Panc1 (cell line): ENCODE results near the gene COG7. TPM values are rescaled to one million over a fixed set of nuclear protein-coding genes. Genes with fewer than 3 reads are reported as not detected.

ENCODE experiments used
- ATAC-seq: fragments of 200-7000 bp; cut with Tn5 transposase; 2 replicates; pipeline ENCODE4 v1.9.1; 2020; ENCODE audit warnings: mild to moderate bottlenecking, moderate library complexity
- BruUV-seq: library from RNA; stranded (reverse); fragments of 400-500 nt; replicated peaks from 2 replicates; lab custom pipeline; 2021; lab: Mats Ljungman, UMichigan
- CTCF ChIA-PET: fragments of 300-600 bp; sonication (Branson Sonifier 250); formaldehyde crosslinking; loops from one replicate; lab custom pipeline; 2022; ENCODE audit warnings: antibody characterized with exemption; lab: Charles Lee
- POLR2A ChIA-PET: fragments of 300-600 bp; sonication (Branson Sonifier 250); formaldehyde crosslinking; loops from one replicate; lab custom pipeline; 2022; ENCODE audit warnings: antibody characterized with exemption; lab: Charles Lee
- DNase-seq: peaks from one replicate; pipeline ENCODE4 v3.0.0-alpha.2; 2010; ENCODE audit warnings: low read depth, low spot score
- H3K27ac ChIP-seq: 2 replicates; pipeline ENCODE4 v1.5.1; 2011; ENCODE audit warnings: mild to moderate bottlenecking, low read length, inconsistent platforms
- H3K27me3 ChIP-seq: fragments of 200-500 bp; sonication (Bioruptor generic); 2 replicates; pipeline ENCODE4 v1.6.0; 2014; ENCODE audit warnings: low read length, inconsistent platforms; ENCODE audit not compliant: control insufficient read depth, insufficient read depth
- H3K36me3 ChIP-seq: fragments of 200-500 bp; sonication (Bioruptor generic); 2 replicates; pipeline ENCODE4 v1.5.1; 2014; ENCODE audit warnings: inconsistent platforms, mild to moderate bottlenecking, low read length, moderate library complexity; ENCODE audit not compliant: control insufficient read depth, insufficient read depth
- H3K4me1 ChIP-seq: 2 replicates; pipeline ENCODE4 v1.5.1; 2011; ENCODE audit warnings: inconsistent platforms, mild to moderate bottlenecking, low read length, moderate library complexity; ENCODE audit not compliant: control insufficient read depth, insufficient read depth
- H3K4me3 ChIP-seq, 2 experiments: 2 replicates each; pipeline ENCODE4 v1.5.1; 2011 to 2012; ENCODE audit warnings: low read depth in 2 of 2, low read length in 2 of 2, mild to moderate bottlenecking in 2 of 2, inconsistent platforms in 1 of 2, moderate library complexity in 1 of 2
- H3K9me3 ChIP-seq: fragments of 200-500 bp; sonication (Bioruptor generic); 2 replicates; pipeline ENCODE4 v1.5.1; 2014; ENCODE audit warnings: low read depth, mild to moderate bottlenecking, inconsistent platforms, low read length, moderate library complexity; ENCODE audit not compliant: control insufficient read depth, insufficient read depth
- CTCF ChIP-seq: fragments of 450-650 bp; IDR thresholded peaks from 2 replicates; pipeline ENCODE4 v1.5.1; 2017; ENCODE audit warnings: mild to moderate bottlenecking
- POLR2AphosphoS5 ChIP-seq: IDR thresholded peaks from 2 replicates; pipeline ENCODE4 v1.6.1; 2012; ENCODE audit warnings: mild to moderate bottlenecking, low read depth, low read length, moderate library complexity
- REST ChIP-seq, 2 experiments: IDR thresholded peaks; 2 replicates each; pipeline ENCODE4 v1.6.1; 2011 to 2012; ENCODE audit warnings: low read depth in 2 of 2, control low read depth in 1 of 2, low read length in 1 of 2, mild to moderate bottlenecking in 1 of 2, moderate library complexity in 1 of 2; ENCODE audit not compliant: insufficient read depth in 1 of 2
- SIN3A ChIP-seq: IDR thresholded peaks from 2 replicates; pipeline ENCODE4 v1.6.1; 2012; ENCODE audit warnings: low read depth, mild to moderate bottlenecking, low read length, moderate library complexity, borderline replicate concordance; ENCODE audit not compliant: insufficient read depth
- TCF7L2 ChIP-seq: IDR thresholded peaks from 2 replicates; pipeline ENCODE4 v1.6.1; 2011; ENCODE audit warnings: mild to moderate bottlenecking, low read depth, low read length, inconsistent platforms
- in situ Hi-C: cut with HindIII; loops from 2 replicates; pipeline ENCODE4 v1.10.0; 2016; ENCODE audit warnings: low sequenced_read_pairs, low pct_unique_long_range_greater_than_20kb
- intact Hi-C: fragments of 100-400 bp; cut with micrococcal nuclease; formaldehyde crosslinking; loops from one replicate; pipeline ENCODE4 v1.10.0; 2022; ENCODE audit not compliant: unreplicated experiment
- total RNA-seq: library from RNA; stranded (reverse); gene quantifications from one replicate; pipeline ENCODE4 v1.2.1, GENCODE V29; 2021; ENCODE audit not compliant: unreplicated experiment

The COG7 gene
- total RNA-seq, 1 experiment from 2014 or later = 25.3 TPM

- TF ChIP-seq REST (IDR thresholded peaks at IDR 0.05; ENCODE audit: insufficient read depth in 1 of 2, low read depth in 2 of 2, low read length in 1 of 2) = no peak
- TF ChIP-seq CTCF = no peak
- no peak for TF ChIP-seq SIN3A
- TF ChIP-seq TCF7L2 = no peak
- no peak for TF ChIP-seq POLR2AphosphoS5
- POLR2A ChIA-PET = no interaction called here
- no peak overlapping the region for H3K4me3 ChIP-seq
- in situ Hi-C loops (no loop called here), intact Hi-C loops (no loop called here)
- no TSS peak for BruUV-seq
- H3K27me3 ChIP-seq = no peaks in the 10 kb centered on the region
- CTCF ChIA-PET = no interaction called here
- H3K27ac ChIP-seq = no peak overlapping the region
- peaks cover 10% of the 10 kb centered on the region for H3K4me1 ChIP-seq
- ATAC-seq (no peak), DNase-seq (no peak)
- H3K36me3 ChIP-seq = no peaks in the 10 kb centered on the region
- H3K9me3 ChIP-seq = no peaks in the 10 kb centered on the region
These were observed 113.2 kb downstream of the COG7 start for GRCh38 chr16:23339787-23340186.

Other genes starting within 250 kb of the COG7 start
- 10.7 TPM for gene SCNN1B, start 150.9 kb downstream of the COG7 start, total RNA-seq
- 100 TPM for gene GGA2, start 57.3 kb upstream of the COG7 start, total RNA-seq
- gene EARS2, start 104.2 kb upstream of the COG7 start, total RNA-seq = 31.3 TPM
- 102 TPM for gene UBFD1, start 104.5 kb upstream of the COG7 start, total RNA-seq
- gene NDUFAB1, start 143.1 kb upstream of the COG7 start, total RNA-seq = 166 TPM
- gene PALB2, start 188.1 kb upstream of the COG7 start, total RNA-seq = 21.7 TPM
- gene DCTN5, start 188.3 kb upstream of the COG7 start, total RNA-seq = 72.9 TPM
- gene PLK1, start 225.7 kb upstream of the COG7 start, total RNA-seq = 94.8 TPM